ENCODE measurements around the gene CREB3L2. TPM values are rescaled to one million over a fixed set of nuclear protein-coding genes. Genes with fewer than 3 reads are reported as not detected.
"Not testable (repeated sequence)": the region's sequence is repeated elsewhere in the genome, so short reads cannot be mapped to it uniquely, and the experiment has no call there.

CREB3L2 gene
- total and polyA plus RNA-seq, 4 donors, result 7.4 to 89.1 (median 44.0) TPM

- Histone ChIP-seq H3K27me3 (ENCODE audit: control insufficient read depth in 3 of 3, insufficient read depth in 3 of 3, low read length in 2 of 3) (no peaks in the 10 kb centered on the region), H3K4me3 (no peak overlapping the region), H3K36me3 (ENCODE audit: control insufficient read depth in 4 of 4, insufficient read depth in 4 of 4, low read length in 4 of 4) (no peaks in the 10 kb centered on the region), H3K9ac (ENCODE audit: insufficient read depth in 1 of 2, low read length in 2 of 2) (no peak overlapping the region), H3K9me3 (ENCODE audit: control insufficient read depth in 4 of 4, insufficient read depth in 3 of 4, low read length in 3 of 4) (no peaks in the 10 kb centered on the region), H3K27ac (ENCODE audit: low read depth in 1 of 2, low read length in 1 of 2) (no peak overlapping the region), H3K4me1 (ENCODE audit: control insufficient read depth in 5 of 5, insufficient read depth in 5 of 5, low read length in 5 of 5) (no peaks in the 10 kb centered on the region)
- 86% methylated on average over 2 of the region's 2 CpGs for WGBS, 2 donors
- TF ChIP-seq CTCF (IDR thresholded peaks at IDR 0.05; ENCODE audit: control extremely low read depth, extremely low read depth), result no peak
- ATAC-seq (ENCODE audit: insufficient read depth, low FRiP score), result no peak
- DNase-seq, result no peak
Observed at GRCh38 chr7:138044897-138045296, 43.0 kb upstream of the CREB3L2 start.

GRCh38 chr7:138040063-138040462, 38.2 kb upstream of the CREB3L2 start:
- not testable (repeated sequence) for H3K36me3 ChIP-seq (ENCODE audit: control insufficient read depth in 4 of 4, insufficient read depth in 4 of 4, low read length in 4 of 4); H3K9me3 ChIP-seq (ENCODE audit: control insufficient read depth in 4 of 4, insufficient read depth in 3 of 4, low read length in 3 of 4); H3K27me3 ChIP-seq (ENCODE audit: control insufficient read depth in 3 of 3, insufficient read depth in 3 of 3, low read length in 2 of 3); H3K27ac ChIP-seq (ENCODE audit: low read depth in 1 of 2, low read length in 1 of 2); DNase-seq; H3K9ac ChIP-seq (ENCODE audit: insufficient read depth in 1 of 2, low read length in 2 of 2); H3K4me3 ChIP-seq; ATAC-seq (ENCODE audit: insufficient read depth, low FRiP score); H3K4me1 ChIP-seq (ENCODE audit: control insufficient read depth in 5 of 5, insufficient read depth in 5 of 5, low read length in 5 of 5)
- 40 to 57% methylated on average over 1 of the region's 1 CpG for WGBS, 2 donors

GRCh38 chr7:138036135-138036534, 34.2 kb upstream of the CREB3L2 start:
- Histone ChIP-seq H3K27me3 (ENCODE audit: control insufficient read depth in 3 of 3, insufficient read depth in 3 of 3, low read length in 2 of 3) (no peaks in the 10 kb centered on the region), H3K36me3 (ENCODE audit: control insufficient read depth in 4 of 4, insufficient read depth in 4 of 4, low read length in 4 of 4) (no peaks in the 10 kb centered on the region), H3K9ac (ENCODE audit: insufficient read depth in 1 of 2, low read length in 2 of 2) (no peak overlapping the region), H3K4me3 (no peak overlapping the region), H3K4me1 (ENCODE audit: control insufficient read depth in 5 of 5, insufficient read depth in 5 of 5, low read length in 5 of 5) (no peaks in the 10 kb centered on the region), H3K27ac (ENCODE audit: low read depth in 1 of 2, low read length in 1 of 2) (no peak overlapping the region), H3K9me3 (ENCODE audit: control insufficient read depth in 4 of 4, insufficient read depth in 3 of 4, low read length in 3 of 4) (peaks cover 0 to 4% (median 1%) of the 10 kb centered on the region in 4 donors)
- DNase-seq, result no peak
- WGBS, 2 donors, result 53 to 60% methylated on average over 2 of the region's 2 CpGs
- TF ChIP-seq CTCF (IDR thresholded peaks at IDR 0.05; ENCODE audit: control extremely low read depth, extremely low read depth), result no peak
- ATAC-seq (ENCODE audit: insufficient read depth, low FRiP score), result no peak

GRCh38 chr7:138033241-138033640, 31.4 kb upstream of the CREB3L2 start:
- no peak for TF ChIP-seq CTCF (IDR thresholded peaks at IDR 0.05; ENCODE audit: control extremely low read depth, extremely low read depth)
- Histone ChIP-seq H3K4me3 (no peak overlapping the region), H3K27ac (ENCODE audit: low read depth in 1 of 2, low read length in 1 of 2) (no peak overlapping the region), H3K4me1 (ENCODE audit: control insufficient read depth in 5 of 5, insufficient read depth in 5 of 5, low read length in 5 of 5) (no peaks in the 10 kb centered on the region), H3K9ac (ENCODE audit: insufficient read depth in 1 of 2, low read length in 2 of 2) (no peak overlapping the region), H3K27me3 (ENCODE audit: control insufficient read depth in 3 of 3, insufficient read depth in 3 of 3, low read length in 2 of 3) (no peaks in the 10 kb centered on the region), H3K36me3 (ENCODE audit: control insufficient read depth in 4 of 4, insufficient read depth in 4 of 4, low read length in 4 of 4) (no peaks in the 10 kb centered on the region), H3K9me3 (ENCODE audit: control insufficient read depth in 4 of 4, insufficient read depth in 3 of 4, low read length in 3 of 4) (peaks cover 0 to 4% (median 1%) of the 10 kb centered on the region in 4 donors)
- DNase-seq, result no peak
- no peak for ATAC-seq (ENCODE audit: insufficient read depth, low FRiP score)
- 94% methylated on average over 4 of the region's 4 CpGs for WGBS, 2 donors
